ENCODE results near the gene CYP2B6.
"Not testable (repeated sequence)": the region's sequence is repeated elsewhere in the genome, so short reads cannot be mapped to it uniquely, and the experiment has no call there.

DNA sequence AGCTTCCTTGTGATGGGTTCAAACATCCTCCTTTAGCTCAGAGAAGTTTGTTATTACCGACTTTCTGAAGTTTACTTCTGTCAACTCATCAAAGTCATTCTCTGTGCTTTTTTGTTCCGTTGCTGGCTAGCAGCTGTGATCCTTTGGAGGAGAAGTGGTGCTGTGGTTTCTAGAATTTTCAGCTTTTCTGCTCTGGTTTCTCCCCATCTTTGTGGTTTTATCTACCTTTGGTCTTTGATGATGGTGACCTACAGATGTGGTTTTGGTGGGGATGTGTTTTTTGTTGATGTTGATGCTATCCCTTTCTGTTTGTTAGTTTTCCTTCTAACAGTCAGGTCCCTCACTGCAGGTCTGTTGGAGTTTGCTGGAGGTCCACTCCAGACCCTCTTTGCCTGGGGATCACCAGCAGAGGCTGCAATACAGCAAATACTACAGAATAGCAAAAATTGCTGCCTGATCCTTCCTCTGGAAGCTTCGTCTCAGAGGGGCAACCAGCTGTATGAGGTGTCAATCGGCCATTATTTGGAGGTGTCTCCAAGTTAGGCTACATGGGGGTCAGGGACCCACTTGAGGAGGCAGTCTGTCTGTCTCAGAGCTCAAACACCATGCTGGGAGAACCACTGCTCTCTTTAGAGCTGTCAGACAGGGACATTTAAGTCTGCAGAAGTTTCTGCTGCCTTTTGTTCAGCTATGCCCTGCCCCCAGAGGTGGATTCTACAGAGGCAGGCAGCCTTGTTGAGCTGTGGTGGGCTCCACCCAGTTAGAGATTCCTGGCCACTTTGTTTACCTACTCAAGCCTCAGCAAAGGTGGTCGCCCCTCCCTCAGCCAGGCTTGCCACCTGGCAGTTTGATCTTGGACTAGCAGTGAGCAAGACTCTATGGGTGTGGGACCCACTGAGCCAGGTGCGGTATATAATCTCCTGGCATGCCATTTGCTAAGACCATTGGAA, 20.4 kb upstream of the CYP2B6 start:
- not testable (repeated sequence) for TF ChIP-seq CTCF (conservative IDR thresholded peaks at IDR 0.05; ENCODE audit: low read depth, low read length); EZH2 (IDR thresholded peaks at IDR 0.05; ENCODE audit: borderline replicate concordance, low read depth, low read length, poor library complexity, severe bottlenecking)
